WERI-Rb-1 (cell line): Measurements from ENCODE around the gene SF3B3.

Experiments
- DNase-seq: peaks from one replicate; pipeline ENCODE4 v3.0.0-alpha.2; 2020
- H3K27ac ChIP-seq: fragments of 250-450 bp; sonication (Bioruptor Pico); 2 replicates; pipeline ENCODE4 v1.5.1; 2020; ENCODE audit warnings: mild to moderate bottlenecking, moderate library complexity
- H3K27me3 ChIP-seq: fragments of 250-450 bp; sonication (Bioruptor Pico); 2 replicates; pipeline ENCODE4 v1.5.1; 2021; ENCODE audit warnings: mild to moderate bottlenecking, low read depth, moderate library complexity; ENCODE audit not compliant: insufficient read depth, severe bottlenecking
- H3K36me3 ChIP-seq: fragments of 250-450 bp; sonication (Bioruptor Pico); 2 replicates; pipeline ENCODE4 v1.5.1; 2020; ENCODE audit warnings: mild to moderate bottlenecking, moderate library complexity
- H3K4me3 ChIP-seq: 2 replicates; pipeline ENCODE4 v1.5.1; 2011; ENCODE audit warnings: low read depth, mild to moderate bottlenecking, control low read depth, low read length
- H3K9me3 ChIP-seq: fragments of 250-450 bp; sonication (Bioruptor Pico); 2 replicates; pipeline ENCODE4 v1.5.1; 2021; ENCODE audit warnings: mild to moderate bottlenecking, moderate library complexity; ENCODE audit not compliant: severe bottlenecking
- TF ChIP-seq, protein P1 (sequence below): IDR thresholded peaks from 2 replicates; pipeline ENCODE4 v1.5.1; 2011; ENCODE audit warnings: low read depth, mild to moderate bottlenecking, control low read depth, inconsistent platforms, low read length

Gene SF3B3

GRCh38 chr16:70575376-70575775 lies 51.8 kb downstream of the SF3B3 start:
- Histone ChIP-seq H3K27ac (no peak overlapping the region), H3K9me3 (no peaks in the 10 kb centered on the region), H3K4me3 (no peak overlapping the region), H3K36me3 (peaks cover 50% of the 10 kb centered on the region), H3K27me3 (no peaks in the 10 kb centered on the region)
- TF ChIP-seq, protein P1, sequence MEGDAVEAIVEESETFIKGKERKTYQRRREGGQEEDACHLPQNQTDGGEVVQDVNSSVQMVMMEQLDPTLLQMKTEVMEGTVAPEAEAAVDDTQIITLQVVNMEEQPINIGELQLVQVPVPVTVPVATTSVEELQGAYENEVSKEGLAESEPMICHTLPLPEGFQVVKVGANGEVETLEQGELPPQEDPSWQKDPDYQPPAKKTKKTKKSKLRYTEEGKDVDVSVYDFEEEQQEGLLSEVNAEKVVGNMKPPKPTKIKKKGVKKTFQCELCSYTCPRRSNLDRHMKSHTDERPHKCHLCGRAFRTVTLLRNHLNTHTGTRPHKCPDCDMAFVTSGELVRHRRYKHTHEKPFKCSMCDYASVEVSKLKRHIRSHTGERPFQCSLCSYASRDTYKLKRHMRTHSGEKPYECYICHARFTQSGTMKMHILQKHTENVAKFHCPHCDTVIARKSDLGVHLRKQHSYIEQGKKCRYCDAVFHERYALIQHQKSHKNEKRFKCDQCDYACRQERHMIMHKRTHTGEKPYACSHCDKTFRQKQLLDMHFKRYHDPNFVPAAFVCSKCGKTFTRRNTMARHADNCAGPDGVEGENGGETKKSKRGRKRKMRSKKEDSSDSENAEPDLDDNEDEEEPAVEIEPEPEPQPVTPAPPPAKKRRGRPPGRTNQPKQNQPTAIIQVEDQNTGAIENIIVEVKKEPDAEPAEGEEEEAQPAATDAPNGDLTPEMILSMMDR = no peak
- no peak for DNase-seq

DNA sequence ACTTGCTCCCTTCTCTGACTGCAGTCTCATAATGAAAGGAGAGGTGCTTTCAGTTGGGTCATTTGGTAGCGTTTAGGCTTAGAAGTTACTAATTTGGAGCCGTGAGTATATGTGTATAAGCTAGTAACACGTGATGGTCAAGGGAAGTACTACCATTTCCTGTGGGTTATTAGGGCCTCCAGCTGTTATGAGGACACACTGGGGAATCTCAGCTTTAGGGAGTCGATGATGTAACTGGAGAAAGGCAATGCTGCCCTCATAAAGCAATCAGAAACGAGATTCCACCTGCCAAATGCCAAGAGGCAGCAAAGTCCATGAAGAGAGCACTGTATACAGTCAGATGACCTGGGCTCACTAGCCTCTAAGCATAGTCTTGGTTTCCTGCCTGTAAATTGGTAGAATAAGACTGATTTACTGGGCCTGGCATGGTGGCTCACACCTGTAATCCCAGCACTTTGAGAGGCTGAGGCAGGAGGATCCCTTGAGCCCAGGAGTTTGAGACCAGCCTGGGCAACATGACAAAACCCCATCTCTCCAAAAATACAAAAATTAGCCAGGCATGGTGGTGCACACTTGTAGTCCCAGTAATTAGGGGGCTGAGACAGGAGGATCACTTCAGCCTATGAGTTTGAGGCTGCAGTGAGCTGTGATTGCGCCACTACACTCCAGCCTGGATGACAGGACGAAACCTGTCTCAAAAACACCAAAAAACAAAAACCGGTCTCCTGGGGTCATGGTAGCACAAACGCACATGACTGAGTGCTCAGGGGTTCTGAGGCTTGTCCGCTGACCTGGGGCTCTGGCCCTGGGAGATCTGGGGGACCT lies 53.0 kb downstream of the SF3B3 start:
- Histone ChIP-seq H3K27ac (no peak overlapping the region; the same call in 1 of the 2 replicates), H3K4me3 (no peak overlapping the region), H3K36me3 (peaks cover 38% of the 10 kb centered on the region), H3K27me3 (no peaks in the 10 kb centered on the region), H3K9me3 (no peaks in the 10 kb centered on the region)
- DNase-seq = no peak
- TF ChIP-seq, protein P1 = no peak

GRCh38 chr16:70577256-70577698 lies 53.7 kb downstream of the SF3B3 start:
- no peak for DNase-seq
- peaks cover 31% of the 10 kb centered on the region for H3K36me3 ChIP-seq
- no peaks in the 10 kb centered on the region for H3K9me3 ChIP-seq
- TF ChIP-seq, protein P1 = no peak
- no peak overlapping the region for H3K4me3 ChIP-seq
- H3K27ac ChIP-seq = no peak overlapping the region
- H3K27me3 ChIP-seq = no peaks in the 10 kb centered on the region

GRCh38 chr16:70578035-70578434 lies 54.4 kb downstream of the SF3B3 start:
- H3K4me3 ChIP-seq = no peak overlapping the region
- H3K27ac ChIP-seq = no peak overlapping the region
- DNase-seq = no peak
- peaks cover 24% of the 10 kb centered on the region for H3K36me3 ChIP-seq
- TF ChIP-seq, protein P1 = no peak
- no peaks in the 10 kb centered on the region for H3K9me3 ChIP-seq
- H3K27me3 ChIP-seq = no peaks in the 10 kb centered on the region

GRCh38 chr16:70579248-70579647 lies 55.6 kb downstream of the SF3B3 start:
- Histone ChIP-seq H3K27me3 (no peaks in the 10 kb centered on the region), H3K27ac (no peak overlapping the region), H3K9me3 (no peaks in the 10 kb centered on the region), H3K4me3 (no peak overlapping the region), H3K36me3 (peaks cover 12% of the 10 kb centered on the region)
- DNase-seq = no peak
- TF ChIP-seq, protein P1 = no peak
